ENCODE data around the gene ERBB3.

GRCh38 chr12:56031987-56032386, 48.0 kb upstream of the ERBB3 start:
- TF ChIP-seq CTCF (IDR thresholded peaks at IDR 0.05), result no peak
- no peak for TF ChIP-seq POLR2A (IDR thresholded peaks at IDR 0.05)
